Body of pancreas (tissue), 4 donors: Measurements from ENCODE around the gene MMP2. TPM values are rescaled to one million over a fixed set of nuclear protein-coding genes. Genes with fewer than 3 reads are reported as not detected.

Experiments
- ATAC-seq: fragments of 150-250 bp; one replicate; pipeline ENCODE4 v1.9.1; 2016
- DNase-seq, 4 donors: peaks; one replicate each; pipeline ENCODE4 v3.0.0-alpha.2; 2019
- H3K27ac ChIP-seq, 4 donors: fragments of 200-600 bp; sonication (generic); 1 replicate in 3 of 4; 2 replicates in 1 of 4; pipeline versions ENCODE4 v1.5.1 to v1.6.1; 2016 to 2019; ENCODE audit warnings: mild to moderate bottlenecking in 1 of 4, mixed read lengths in 1 of 4, moderate library complexity in 1 of 4
- H3K27me3 ChIP-seq, 2 donors: fragments of 200-600 bp; sonication (generic); one replicate each; pipeline ENCODE4 v1.6.0; 2016; ENCODE audit warnings: mild to moderate bottlenecking in 1 of 2
- H3K36me3 ChIP-seq, 2 donors: fragments of 200-600 bp; sonication (generic); replicated peaks in 1 of 2; 2 replicates each; pipeline ENCODE4 v1.5.1; 2016; ENCODE audit warnings: low read depth in 2 of 2; ENCODE audit not compliant: insufficient read depth in 1 of 2
- H3K4me1 ChIP-seq: fragments of 200-600 bp; sonication (generic); one replicate; pipeline ENCODE4 v1.6.0; 2016
- H3K4me3 ChIP-seq, 2 donors: fragments of 200-600 bp; sonication (generic); 1 replicate in 1 of 2; 2 replicates in 1 of 2; pipeline ENCODE4 v1.5.1; 2016 to 2019
- H3K9me3 ChIP-seq, 3 donors: fragments of 200-600 bp; sonication (generic); 1 replicate in 2 of 3; 2 replicates in 1 of 3; pipeline ENCODE4 v1.5.1; 2016
- CTCF ChIP-seq, 7 experiments: fragments of 450-650 bp in 4 of 7; fragments of 200-600 bp in 3 of 7; sonication (generic) in 3 of 7; IDR thresholded peaks; one replicate each; pipeline ENCODE4 v1.5.1; 2016 to 2019; ENCODE audit warnings: antibody characterized with exemption in 7 of 7
- POLR2A ChIP-seq, 3 donors: fragments of 450-650 bp; IDR thresholded peaks; one replicate each; pipeline ENCODE4 v1.6.1; 2016; ENCODE audit warnings: antibody characterized with exemption in 3 of 3, mild to moderate bottlenecking in 2 of 3
- WGBS, 2 donors: methylation state at CpG; one replicate each; pipeline ENCODE4 v1.1.5; 2017; 5-methylcytosine and 5-hydroxymethylcytosine counted together
- intact Hi-C: fragments of 100-400 bp; cut with DNase I; formaldehyde crosslinking; loops from one replicate; pipeline ENCODE4 v1.15.1; 2023
- total RNA-seq, 2 donors: library from RNA; depleted of rRNA; stranded (reverse); fragments of >200 nt; gene quantifications; one replicate each; pipeline ENCODE4 v1.1.0, GENCODE V29; 2016

Gene MMP2
- total RNA-seq, 2 donors from 2014 or later = 58.7 to 76.0 TPM

GRCh38 chr16:55539049-55539448, 60.1 kb downstream of the MMP2 start:
- Histone ChIP-seq H3K27me3 (no peaks in the 10 kb centered on the region), H3K4me1 (no peaks in the 10 kb centered on the region), H3K4me3 (no peak overlapping the region), H3K27ac (peak overlapping the region in 1 of 4 donors; percentile 48), H3K9me3 (no peaks in the 10 kb centered on the region), H3K36me3 (no peaks in the 10 kb centered on the region)
- DNase-seq (no peak), ATAC-seq (no peak)
- 43 to 47% methylated on average over 5 of the region's 5 CpGs for WGBS, 2 donors
- no peak for TF ChIP-seq CTCF (IDR thresholded peaks at IDR 0.05)
- TF ChIP-seq POLR2A (IDR thresholded peaks at IDR 0.05) = no peak
- intact Hi-C loops = no loop called here

GRCh38 chr16:55539488-55539887, 60.5 kb downstream of the MMP2 start:
- H3K36me3 ChIP-seq = no peaks in the 10 kb centered on the region
- H3K4me3 ChIP-seq = no peak overlapping the region
- ATAC-seq = no peak
- H3K27ac ChIP-seq = peak overlapping the region in 1 of 4 donors; percentile 40
- H3K9me3 ChIP-seq = no peaks in the 10 kb centered on the region
- TF ChIP-seq CTCF (IDR thresholded peaks at IDR 0.05) (no peak), POLR2A (IDR thresholded peaks at IDR 0.05) (no peak)
- DNase-seq = no peak
- H3K27me3 ChIP-seq = no peaks in the 10 kb centered on the region
- WGBS, 2 donors = 42 to 44% methylated on average over 1 of the region's 1 CpG
- intact Hi-C loops = no loop called here
- H3K4me1 ChIP-seq = no peaks in the 10 kb centered on the region

GRCh38 chr16:55540221-55540620, 61.2 kb downstream of the MMP2 start:
- no peak overlapping the region for H3K4me3 ChIP-seq
- H3K36me3 ChIP-seq = no peaks in the 10 kb centered on the region
- H3K27ac ChIP-seq = no peak overlapping the region
- H3K4me1 ChIP-seq = no peaks in the 10 kb centered on the region
- ATAC-seq (no peak), DNase-seq (no peak)
- H3K9me3 ChIP-seq = no peaks in the 10 kb centered on the region
- H3K27me3 ChIP-seq = no peaks in the 10 kb centered on the region
- 90 to 95% methylated on average over 1 of the region's 1 CpG for WGBS, 2 donors
- intact Hi-C loops = no loop called here
- TF ChIP-seq CTCF (IDR thresholded peaks at IDR 0.05) (no peak), POLR2A (IDR thresholded peaks at IDR 0.05) (no peak)

GRCh38 chr16:55542459-55543082, 63.6 kb downstream of the MMP2 start:
- DNase-seq = no peak

More at GRCh38 chr16:55542459-55543082, 63.6 kb downstream of the MMP2 start:
- whole genome bisulfite sequencing, 2 donors = 83 to 88% methylated on average over 1 of the region's 1 CpG
- Histone ChIP-seq H3K27ac (no peak overlapping the region), H3K27me3 (no peaks in the 10 kb centered on the region), H3K9me3 (no peaks in the 10 kb centered on the region), H3K4me3 (no peak overlapping the region), H3K36me3 (no peaks in the 10 kb centered on the region), H3K4me1 (no peaks in the 10 kb centered on the region)
- no peak for ATAC-seq
- intact Hi-C loops = no loop called here
- no peak for TF ChIP-seq POLR2A (IDR thresholded peaks at IDR 0.05)
- TF ChIP-seq CTCF (IDR thresholded peaks at IDR 0.05) = no peak
